ENCODE measurements around the gene TBL2.
"Not testable (repeated sequence)": the region's sequence is repeated elsewhere in the genome, so short reads cannot be mapped to it uniquely, and the experiment has no call there.

TBL2 gene

GRCh38 chr7:73578342-73579128 is at the start of gene TBL2:
TSS of gene TBL2 (minus strand) at chr7:73578579. CDS start at chr7:73578549, 30 bp downstream.
- peak; percentile 98 for DNase-seq
- in situ Hi-C loops (cut with MboI; ENCODE audit: low pct_unique_long_range_greater_than_20kb, low sequenced_read_pairs): no loop called here

- in situ Hi-C loops (cut with MboI; ENCODE audit: low pct_unique_long_range_greater_than_20kb, low sequenced_read_pairs): loop anchor here (10.0 kb wide), 1 partner anchor 108 kb away; the partner anchor contains the start of gene ABHD11
- no peak for DNase-seq
Observed at GRCh38 chr7:73626814-73627213, 48.4 kb upstream of the TBL2 start.

GRCh38 chr7:73625276-73625675 is 46.9 kb upstream of the TBL2 start:
- DNase-seq: no peak
- in situ Hi-C loops (cut with MboI; ENCODE audit: low pct_unique_long_range_greater_than_20kb, low sequenced_read_pairs): loop anchor here (10.0 kb wide), 1 partner anchor 110 kb away; the partner anchor contains the start of gene ABHD11

GRCh38 chr7:73624669-73625001 is 46.3 kb upstream of the TBL2 start:
- no peak for DNase-seq
- in situ Hi-C loops (cut with MboI; ENCODE audit: low pct_unique_long_range_greater_than_20kb, low sequenced_read_pairs): loop anchor here (10.0 kb wide), 1 partner anchor 110 kb away; the partner anchor contains the start of gene ABHD11

- no peak for DNase-seq
- in situ Hi-C loops (cut with MboI; ENCODE audit: low pct_unique_long_range_greater_than_20kb, low sequenced_read_pairs): loop anchor here (10.0 kb wide), 1 partner anchor 111 kb away; the partner anchor contains the start of gene ABHD11
Observed at GRCh38 chr7:73623798-73624668, 45.7 kb upstream of the TBL2 start, which contains the start of gene MLXIPL. TSS of gene MLXIPL (minus strand) at chr7:73624522. CDS start at chr7:73624492, 30 bp downstream.

- in situ Hi-C loops (cut with MboI; ENCODE audit: low pct_unique_long_range_greater_than_20kb, low sequenced_read_pairs): loop anchor here (10.0 kb wide), 1 partner anchor 112 kb away; the partner anchor contains the start of gene ABHD11
- DNase-seq: peak; percentile 55
Observed at GRCh38 chr7:73622909-73623797, 44.8 kb upstream of the TBL2 start.

- DNase-seq: no peak
- in situ Hi-C loops (cut with MboI; ENCODE audit: low pct_unique_long_range_greater_than_20kb, low sequenced_read_pairs): loop anchor here (10.0 kb wide), 1 partner anchor 112 kb away; the partner anchor contains the start of gene ABHD11
Observed at GRCh38 chr7:73622527-73622908, 44.1 kb upstream of the TBL2 start.

- DNase-seq: no peak
- in situ Hi-C loops (cut with MboI; ENCODE audit: low pct_unique_long_range_greater_than_20kb, low sequenced_read_pairs): loop anchor here (10.0 kb wide), 1 partner anchor 113 kb away; the partner anchor contains the start of gene ABHD11
Observed at GRCh38 chr7:73621168-73622063, 43.0 kb upstream of the TBL2 start.

GRCh38 chr7:73619394-73619793 is 41.0 kb upstream of the TBL2 start:
- in situ Hi-C loops (cut with MboI; ENCODE audit: low pct_unique_long_range_greater_than_20kb, low sequenced_read_pairs): not testable (repeated sequence)

GRCh38 chr7:73618538-73618937 is 40.2 kb upstream of the TBL2 start:
- in situ Hi-C loops (cut with MboI; ENCODE audit: low pct_unique_long_range_greater_than_20kb, low sequenced_read_pairs): no loop called here
- DNase-seq: no peak

More at GRCh38 chr7:73619394-73619793, 41.0 kb upstream of the TBL2 start:
- DNase-seq: not testable (repeated sequence)

GRCh38 chr7:73617520-73617919 is 39.1 kb upstream of the TBL2 start:
- in situ Hi-C loops (cut with MboI; ENCODE audit: low pct_unique_long_range_greater_than_20kb, low sequenced_read_pairs); DNase-seq: not testable (repeated sequence)

- in situ Hi-C loops (cut with MboI; ENCODE audit: low pct_unique_long_range_greater_than_20kb, low sequenced_read_pairs): no loop called here
- no peak for DNase-seq
Observed at GRCh38 chr7:73615886-73616285, 37.5 kb upstream of the TBL2 start.

- DNase-seq; in situ Hi-C loops (cut with MboI; ENCODE audit: low pct_unique_long_range_greater_than_20kb, low sequenced_read_pairs): not testable (repeated sequence)
Observed at GRCh38 chr7:73614937-73615336, 36.6 kb upstream of the TBL2 start.

- no peak for DNase-seq
- in situ Hi-C loops (cut with MboI; ENCODE audit: low pct_unique_long_range_greater_than_20kb, low sequenced_read_pairs): no loop called here
Observed at GRCh38 chr7:73613954-73614735, 35.8 kb upstream of the TBL2 start.

GRCh38 chr7:73612598-73613269 is 34.4 kb upstream of the TBL2 start:
- peak; percentile 52 for DNase-seq
- in situ Hi-C loops (cut with MboI; ENCODE audit: low pct_unique_long_range_greater_than_20kb, low sequenced_read_pairs): no loop called here

GRCh38 chr7:73611017-73611555 is 32.7 kb upstream of the TBL2 start:
- DNase-seq: no peak
- in situ Hi-C loops (cut with MboI; ENCODE audit: low pct_unique_long_range_greater_than_20kb, low sequenced_read_pairs): no loop called here

All from KBM-7 (cell line).